ENCODE results near the gene PTPRT.
"Not testable (repeated sequence)": the region's sequence is repeated elsewhere in the genome, so short reads cannot be mapped to it uniquely, and the experiment has no call there.

Gene PTPRT

GRCh38 chr20:42910808-42911207, 278.9 kb downstream of the PTPRT start:
- not testable (repeated sequence) for DNase-seq (ENCODE audit: low read depth)

GRCh38 chr20:42907730-42908129, 282.0 kb downstream of the PTPRT start:
- no peak for DNase-seq (ENCODE audit: low read depth)

DNA sequence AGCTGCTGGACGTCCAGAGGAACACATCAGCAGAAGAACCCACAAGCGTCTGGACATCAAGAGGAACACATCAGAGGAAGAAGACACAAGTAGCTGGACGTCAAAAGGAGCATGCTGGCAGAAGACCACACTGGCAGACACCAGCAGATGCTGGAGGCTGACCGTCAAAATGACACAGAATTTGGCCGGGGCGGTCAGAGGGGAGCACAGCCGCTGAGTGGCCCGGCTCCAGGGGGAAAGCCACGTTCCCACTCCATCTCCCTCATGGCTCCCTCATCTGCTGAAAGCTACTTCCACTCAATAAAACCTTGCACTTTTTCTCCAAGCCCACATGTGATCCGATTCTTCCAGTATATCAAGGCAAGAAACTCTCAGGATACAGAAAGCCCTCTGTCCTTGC, 283.6 kb downstream of the PTPRT start:
- no peak for DNase-seq (ENCODE audit: low read depth)

GRCh38 chr20:42902509-42902908, 287.2 kb downstream of the PTPRT start:
- DNase-seq (ENCODE audit: low read depth): no peak

GRCh38 chr20:42901689-42902440, 287.8 kb downstream of the PTPRT start:
- no peak for DNase-seq (ENCODE audit: low read depth)

DNA sequence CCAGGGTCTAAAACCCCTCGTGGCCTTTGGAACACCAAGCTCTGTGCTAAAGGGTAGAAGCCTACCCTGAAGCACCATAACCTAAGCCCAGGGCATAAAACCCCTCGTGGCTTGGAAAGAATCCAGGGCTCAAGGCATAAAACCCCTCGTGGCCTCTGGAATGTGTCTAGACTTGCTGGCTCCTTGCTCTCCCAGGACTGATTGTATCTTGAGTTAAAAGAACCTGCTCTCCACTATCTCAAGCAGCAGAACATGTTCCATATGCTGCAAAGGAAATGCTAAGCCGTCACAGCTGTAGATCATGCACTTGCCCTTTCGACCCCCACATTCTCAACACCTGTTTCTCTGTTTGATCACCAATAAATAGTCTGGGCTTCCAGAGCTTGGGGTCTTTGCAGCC, 288.9 kb downstream of the PTPRT start:
- not testable (repeated sequence) for DNase-seq (ENCODE audit: low read depth)

DNA sequence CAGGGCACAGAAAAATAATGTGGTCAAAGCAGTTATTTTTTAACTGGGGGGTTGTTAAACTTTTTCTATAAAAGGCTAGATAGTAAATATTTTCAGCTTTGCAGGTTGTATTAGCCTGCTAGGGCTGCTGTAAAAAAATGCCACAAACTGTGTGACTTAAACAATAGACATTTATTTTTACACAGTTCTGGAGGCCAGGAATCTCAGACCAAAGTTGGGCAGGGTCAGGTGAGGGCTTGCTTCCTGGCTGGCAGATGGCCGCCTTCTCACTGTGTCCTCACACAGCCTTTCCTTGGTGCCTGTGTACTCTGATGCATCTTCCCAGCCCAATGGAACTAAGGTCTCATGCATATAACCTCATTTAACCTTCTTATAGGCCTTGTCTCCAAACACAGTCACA, 294.7 kb downstream of the PTPRT start:
- DNase-seq (ENCODE audit: low read depth): no peak

DNA sequence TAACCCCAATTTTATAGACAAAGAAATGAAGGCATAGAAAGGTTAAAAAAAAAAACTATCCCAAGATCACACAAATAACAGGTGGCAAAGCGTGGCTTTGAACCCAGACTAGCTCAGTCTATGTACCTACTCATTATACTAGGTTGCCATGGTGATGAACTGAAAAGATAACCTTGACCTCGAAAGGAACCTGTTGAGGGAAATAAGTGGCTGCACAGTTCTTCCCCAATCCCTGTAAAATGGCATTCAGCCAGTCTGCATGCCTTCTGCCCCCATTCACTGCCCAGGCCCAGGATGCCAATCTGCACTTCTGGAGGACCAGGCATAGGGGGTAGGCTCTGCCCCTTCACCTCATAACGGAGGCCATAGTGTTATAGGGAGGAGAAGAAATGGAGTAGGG, 295.2 kb downstream of the PTPRT start:
- no peak for DNase-seq (ENCODE audit: low read depth)

- no peak for DNase-seq (ENCODE audit: low read depth)
These were observed 300.2 kb downstream of the PTPRT start for GRCh38 chr20:42889517-42889916.

- DNase-seq (ENCODE audit: low read depth): no peak
These were observed 302.4 kb downstream of the PTPRT start for GRCh38 chr20:42887281-42887680.

DNA sequence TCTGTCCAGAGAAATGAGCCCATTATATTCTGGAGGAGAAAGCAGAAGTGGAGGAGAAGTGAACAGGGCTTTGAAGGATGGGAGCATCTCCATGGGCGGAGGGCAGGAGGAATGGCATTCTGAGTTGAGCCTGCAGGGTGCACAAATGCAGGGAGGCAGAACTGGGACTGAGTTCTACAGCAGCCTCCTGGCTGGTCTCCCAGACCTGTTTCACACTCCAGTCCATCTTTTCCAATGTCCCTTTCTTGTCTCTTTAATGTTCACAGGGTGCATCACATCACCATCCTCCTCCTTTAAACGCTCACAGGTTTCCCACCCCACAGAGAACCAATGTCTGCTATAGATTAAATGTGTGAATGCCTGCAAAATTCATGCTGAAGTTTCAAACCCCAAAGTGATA, 302.9 kb downstream of the PTPRT start:
- no peak for DNase-seq (ENCODE audit: low read depth)

DNA sequence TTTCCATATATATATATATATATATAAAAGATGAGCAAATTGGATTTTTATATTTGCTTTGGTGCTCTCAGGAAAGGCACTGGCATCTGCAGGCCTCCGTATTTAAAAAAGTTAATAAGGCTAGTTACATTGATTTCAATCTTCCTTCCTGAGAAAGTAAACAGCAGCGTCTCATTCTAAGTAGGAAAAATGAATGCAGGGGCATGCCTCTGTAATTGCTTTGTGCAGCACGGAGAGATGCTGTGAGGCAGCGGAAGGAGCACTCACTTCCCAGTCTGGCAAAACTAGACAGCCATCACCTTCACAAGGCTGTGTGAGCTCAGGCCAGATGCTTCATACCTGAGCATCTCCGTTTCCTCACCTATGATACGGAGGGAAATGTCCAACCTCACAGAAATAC, 303.7 kb downstream of the PTPRT start:
- DNase-seq (ENCODE audit: low read depth): no peak

GRCh38 chr20:42875581-42875980, 314.1 kb downstream of the PTPRT start:
- DNase-seq (ENCODE audit: low read depth): no peak

DNA sequence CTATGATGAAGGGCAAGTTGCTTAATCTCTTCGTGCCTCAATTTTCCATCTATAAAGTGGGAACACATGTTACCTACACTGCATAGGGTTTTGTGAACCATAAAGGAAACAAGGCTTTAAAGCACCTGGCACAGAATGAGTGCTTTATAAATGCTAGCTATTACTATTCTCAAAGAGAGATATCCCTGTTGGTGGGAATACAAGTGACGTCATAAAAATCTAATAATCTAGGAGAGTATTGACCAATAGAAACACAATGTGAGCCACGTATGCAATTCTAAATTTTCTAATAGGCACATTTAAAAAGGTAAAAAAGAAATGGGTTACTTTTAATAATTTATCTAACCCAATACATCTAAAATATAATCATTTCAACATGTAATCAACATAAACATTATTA, 316.4 kb downstream of the PTPRT start:
- DNase-seq (ENCODE audit: low read depth): no peak

DNA sequence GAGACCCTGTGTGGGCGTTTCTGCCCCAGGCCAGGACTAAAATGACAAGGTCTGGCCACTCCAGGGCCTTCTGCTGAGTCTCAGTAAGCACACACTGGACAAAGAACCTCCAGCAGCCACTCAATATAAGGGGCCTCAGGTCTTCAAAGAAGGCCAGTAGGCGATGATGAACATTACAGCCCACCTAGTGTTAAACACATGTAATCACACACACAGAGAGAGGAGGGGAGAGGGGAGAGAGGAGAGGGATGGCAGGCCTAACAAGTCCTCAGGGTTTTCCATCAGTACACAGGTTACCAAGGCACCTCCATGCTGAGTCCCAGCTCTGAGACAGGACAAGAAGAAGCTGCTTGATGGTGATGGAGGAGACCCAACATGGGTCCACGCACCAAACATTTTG, 325.6 kb downstream of the PTPRT start:
- no peak for DNase-seq (ENCODE audit: low read depth)

DNA sequence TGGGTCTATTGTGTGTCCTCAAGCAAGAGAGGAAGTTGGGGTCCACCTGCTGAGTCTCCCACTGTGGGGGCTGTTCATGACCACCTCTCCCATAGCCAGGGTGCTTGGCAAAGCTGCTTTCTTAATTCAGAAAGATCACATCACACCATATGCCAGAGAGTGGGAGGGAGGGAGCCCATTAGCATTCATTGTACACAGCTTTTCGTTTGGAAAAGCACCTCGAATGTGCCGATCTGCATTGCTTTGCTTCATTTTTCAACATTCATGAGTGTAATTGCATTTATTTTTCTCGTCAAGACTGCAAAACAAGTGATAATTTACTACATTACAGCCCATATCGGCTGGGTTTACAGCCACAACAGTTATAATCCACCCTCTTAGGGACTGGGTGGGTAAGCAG, 327.3 kb downstream of the PTPRT start:
- no peak for DNase-seq (ENCODE audit: low read depth)

DNA sequence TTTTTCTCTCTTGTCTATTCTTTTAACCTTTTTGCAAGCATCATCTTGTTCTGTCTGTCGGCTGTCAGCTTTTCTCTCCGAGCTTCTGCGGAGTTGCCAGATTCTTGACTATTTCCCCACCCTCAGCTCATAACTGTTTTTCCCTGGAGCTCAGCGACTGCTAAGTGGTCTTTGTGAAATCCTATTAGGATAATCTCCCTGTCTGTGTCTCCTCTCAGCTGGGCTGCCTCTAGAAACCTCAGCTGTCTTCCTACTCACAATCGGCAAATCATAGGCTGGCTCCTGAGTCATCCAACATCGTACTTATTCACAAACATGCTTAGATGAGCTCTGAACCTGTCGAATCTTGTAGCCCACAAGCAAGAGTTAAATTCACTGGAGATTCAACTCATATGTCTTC, 332.3 kb downstream of the PTPRT start:
- DNase-seq (ENCODE audit: low read depth): no peak

DNA sequence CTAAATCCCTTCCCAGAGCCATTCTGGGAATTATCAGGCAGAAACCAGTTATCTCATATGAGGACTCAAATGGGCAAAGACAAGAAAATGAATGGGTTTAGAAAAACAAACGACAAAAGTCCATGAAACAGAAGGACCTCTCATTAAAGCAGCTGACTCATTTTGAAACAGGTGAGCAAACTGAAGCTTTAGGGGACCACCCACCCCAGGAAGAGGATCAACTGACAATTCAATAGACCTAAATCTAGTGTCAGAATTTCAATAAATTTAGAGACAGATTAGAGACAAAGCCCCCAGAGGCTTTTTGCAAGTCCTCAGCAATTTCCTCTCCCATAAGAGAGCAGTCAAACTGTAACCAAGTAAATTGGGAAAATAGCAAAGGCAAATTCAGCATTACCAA, 333.8 kb downstream of the PTPRT start:
- no peak for DNase-seq (ENCODE audit: low read depth)

GRCh38 chr20:42852691-42853090, 337.0 kb downstream of the PTPRT start:
- no peak for DNase-seq (ENCODE audit: low read depth)

DNA sequence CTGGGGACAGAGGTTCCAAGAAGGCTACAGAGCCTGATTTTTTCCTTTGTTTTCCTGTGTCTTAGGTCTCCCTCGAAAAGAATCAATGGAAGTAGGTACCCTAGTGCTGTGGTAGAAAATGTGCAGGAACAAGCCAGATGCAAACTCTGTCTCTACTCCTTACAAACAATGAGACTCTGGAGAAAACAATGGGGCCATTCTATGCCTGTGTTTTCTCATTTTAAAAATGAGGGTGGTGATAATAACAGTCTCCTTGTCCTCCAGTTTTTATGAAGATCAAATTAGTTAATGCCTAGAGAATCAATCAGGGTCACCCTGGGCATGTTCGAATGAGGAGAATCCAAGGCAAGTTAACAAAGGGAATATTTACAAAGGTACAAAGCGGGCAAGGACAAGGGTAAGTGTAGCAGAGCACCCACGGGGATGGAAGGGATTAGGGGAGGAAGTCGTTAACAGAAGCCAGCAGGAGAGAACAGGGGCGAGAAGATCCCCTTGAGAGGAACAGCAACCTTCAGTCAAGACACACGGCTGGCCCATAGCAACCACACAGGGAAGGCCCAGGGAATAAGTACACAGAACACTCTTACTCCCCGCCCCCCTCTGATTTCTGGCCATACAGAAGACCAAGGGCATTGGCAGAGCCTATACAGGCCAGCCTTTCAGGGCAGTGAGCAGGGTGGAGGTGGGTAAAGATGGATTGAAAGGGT, 342.8 kb downstream of the PTPRT start:
- no peak for DNase-seq (ENCODE audit: low read depth)

- DNase-seq (ENCODE audit: low read depth): no peak
These were observed 345.0 kb downstream of the PTPRT start for GRCh38 chr20:42844751-42845150.

GRCh38 chr20:42837456-42837855, 352.2 kb downstream of the PTPRT start:
- DNase-seq (ENCODE audit: low read depth): no peak

DNA sequence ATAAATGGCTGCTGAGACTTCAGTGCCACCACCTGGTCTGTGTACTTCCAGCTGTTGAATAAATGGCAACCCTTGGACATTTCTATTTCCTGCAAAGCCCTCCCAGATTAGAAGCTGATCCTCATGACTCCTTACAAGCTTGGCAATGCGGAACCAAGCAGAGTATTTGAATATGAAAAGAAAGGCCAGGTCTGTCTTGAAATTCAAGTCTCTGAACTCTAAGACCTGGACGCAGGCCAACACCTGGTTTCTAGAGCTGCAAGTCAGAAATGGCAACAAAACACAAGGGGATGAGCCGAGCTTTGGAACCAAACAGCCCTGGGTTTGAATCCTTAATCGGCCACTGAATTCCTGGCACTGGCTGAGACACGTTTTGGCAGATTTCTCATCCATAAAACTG, 353.4 kb downstream of the PTPRT start:
- DNase-seq (ENCODE audit: low read depth): no peak

- no peak for DNase-seq (ENCODE audit: low read depth)
These were observed 381.8 kb downstream of the PTPRT start for GRCh38 chr20:42807876-42808275.
